ENCODE results near the gene ARFGEF2. TPM values are rescaled to one million over a fixed set of nuclear protein-coding genes. Genes with fewer than 3 reads are reported as not detected.
"Not testable (repeated sequence)": the region's sequence is repeated elsewhere in the genome, so short reads cannot be mapped to it uniquely, and the experiment has no call there.

The ARFGEF2 gene
- total RNA-seq, 1 donor from 2014 or later, result 22.9 TPM

- Mint-ChIP-seq H3K27ac (no peak overlapping the region), H3K9me3 (ENCODE audit: low read depth) (no peaks in the 10 kb centered on the region), H3K4me1 (ENCODE audit: low read depth) (no peaks in the 10 kb centered on the region)
Measured at GRCh38 chr20:48886811-48887210, 34.7 kb upstream of the ARFGEF2 start.

GRCh38 chr20:48888517-48888916 lies 33.0 kb upstream of the ARFGEF2 start:
- not testable (repeated sequence) for H3K9me3 Mint-ChIP-seq (ENCODE audit: low read depth); H3K4me3 Mint-ChIP-seq (ENCODE audit: low read depth); H3K4me1 Mint-ChIP-seq (ENCODE audit: low read depth); H3K36me3 Mint-ChIP-seq (ENCODE audit: insufficient read depth); DNase-seq (ENCODE audit: low spot score, unreplicated experiment); H3K27ac Mint-ChIP-seq
- peaks cover 34% of the 10 kb centered on the region for H3K27me3 Mint-ChIP-seq

More at GRCh38 chr20:48886811-48887210, 34.7 kb upstream of the ARFGEF2 start:
- no peak for DNase-seq (ENCODE audit: low spot score, unreplicated experiment)
- Mint-ChIP-seq H3K4me3 (ENCODE audit: low read depth) (no peak overlapping the region), H3K36me3 (ENCODE audit: insufficient read depth) (no peaks in the 10 kb centered on the region), H3K27me3 (peaks cover 24% of the 10 kb centered on the region)
- TF ChIP-seq CTCF (IDR thresholded peaks at IDR 0.05; ENCODE audit: unreplicated experiment), result no peak

GRCh38 chr20:48889140-48889790 lies 32.2 kb upstream of the ARFGEF2 start:
- no peak for DNase-seq (ENCODE audit: low spot score, unreplicated experiment)
- H3K4me1 Mint-ChIP-seq (ENCODE audit: low read depth), result no peaks in the 10 kb centered on the region
- H3K9me3 Mint-ChIP-seq (ENCODE audit: low read depth), result no peaks in the 10 kb centered on the region
- H3K36me3 Mint-ChIP-seq (ENCODE audit: insufficient read depth), result no peaks in the 10 kb centered on the region
- no peak for TF ChIP-seq CTCF (IDR thresholded peaks at IDR 0.05; ENCODE audit: unreplicated experiment)
- no peak overlapping the region for H3K27ac Mint-ChIP-seq
- no peak overlapping the region for H3K4me3 Mint-ChIP-seq (ENCODE audit: low read depth)
- peaks cover 34% of the 10 kb centered on the region for H3K27me3 Mint-ChIP-seq

- Mint-ChIP-seq H3K27ac (no peak overlapping the region), H3K9me3 (ENCODE audit: low read depth) (no peaks in the 10 kb centered on the region), H3K27me3 (peaks cover 29% of the 10 kb centered on the region), H3K4me3 (ENCODE audit: low read depth) (no peak overlapping the region), H3K4me1 (ENCODE audit: low read depth) (no peaks in the 10 kb centered on the region), H3K36me3 (ENCODE audit: insufficient read depth) (no peaks in the 10 kb centered on the region)
- no peak for DNase-seq (ENCODE audit: low spot score, unreplicated experiment)
- no peak for TF ChIP-seq CTCF (IDR thresholded peaks at IDR 0.05; ENCODE audit: unreplicated experiment)
Measured at GRCh38 chr20:48891235-48892048, 30.1 kb upstream of the ARFGEF2 start.

GRCh38 chr20:48892049-48892470 lies 29.5 kb upstream of the ARFGEF2 start:
- DNase-seq (ENCODE audit: low spot score, unreplicated experiment), result no peak
- Mint-ChIP-seq H3K36me3 (ENCODE audit: insufficient read depth) (no peaks in the 10 kb centered on the region), H3K27me3 (peaks cover 29% of the 10 kb centered on the region), H3K4me3 (ENCODE audit: low read depth) (no peak overlapping the region), H3K27ac (no peak overlapping the region), H3K9me3 (ENCODE audit: low read depth) (no peaks in the 10 kb centered on the region), H3K4me1 (ENCODE audit: low read depth) (no peaks in the 10 kb centered on the region)
- no peak for TF ChIP-seq CTCF (IDR thresholded peaks at IDR 0.05; ENCODE audit: unreplicated experiment)
